Progenitor cell of endocrine pancreas (in vitro differentiated cells): Measurements from ENCODE around the gene GFI1B. TPM values are rescaled to one million over a fixed set of nuclear protein-coding genes. Genes with fewer than 3 reads are reported as not detected.

ENCODE experiments used
- DNase-seq: peaks from one replicate; pipeline ENCODE4 v3.0.0; 2021; ENCODE audit warnings: low spot score; ENCODE audit not compliant: unreplicated experiment
- H3K27ac Mint-ChIP-seq: 2 replicates; pipeline ENCODE4 v1.8.0; 2021; ENCODE audit warnings: mild to moderate bottlenecking, moderate library complexity, mixed read lengths
- H3K27me3 Mint-ChIP-seq: 2 replicates; pipeline ENCODE4 v1.8.0; 2021; ENCODE audit warnings: mixed read lengths
- H3K36me3 Mint-ChIP-seq: 2 replicates; pipeline ENCODE4 v1.8.0; 2022; ENCODE audit warnings: mixed read lengths; ENCODE audit not compliant: insufficient read depth
- H3K4me1 Mint-ChIP-seq: 2 replicates; pipeline ENCODE4 v1.8.0; 2021; ENCODE audit warnings: low read depth, mixed read lengths
- H3K4me3 Mint-ChIP-seq: 2 replicates; pipeline ENCODE4 v1.8.0; 2021; ENCODE audit warnings: low read depth, mild to moderate bottlenecking, moderate library complexity, mixed read lengths
- H3K9me3 Mint-ChIP-seq: 2 replicates; pipeline ENCODE4 v1.8.0; 2021; ENCODE audit warnings: low read depth, mixed read lengths
- CTCF ChIP-seq: fragments of 200-600 bp; sonication (generic); IDR thresholded peaks from one replicate; pipeline ENCODE4 v1.5.0; 2021; ENCODE audit warnings: antibody characterized with exemption, mild to moderate bottlenecking; ENCODE audit not compliant: unreplicated experiment
- total RNA-seq: library from RNA; stranded (reverse); gene quantifications from 2 replicates; pipeline ENCODE4 v1.2.1, GENCODE V29; 2021

Gene GFI1B
- total RNA-seq, 1 donor from 2014 or later: 0.12 TPM

- Mint-ChIP-seq H3K27me3 (peaks cover 24% of the 10 kb centered on the region), H3K36me3 (no peaks in the 10 kb centered on the region), H3K27ac (no peak overlapping the region), H3K4me3 (no peak overlapping the region), H3K4me1 (peaks cover 3% of the 10 kb centered on the region), H3K9me3 (no peaks in the 10 kb centered on the region)
- DNase-seq: no peak
- TF ChIP-seq CTCF: no peak
Observed at GRCh38 chr9:132969783-132970182, 8.7 kb upstream of the GFI1B start.

GRCh38 chr9:132970324-132971062 lies 8.0 kb upstream of the GFI1B start:
- no peak for DNase-seq
- no peak overlapping the region for H3K27ac Mint-ChIP-seq
- H3K4me3 Mint-ChIP-seq: no peak overlapping the region
- no peaks in the 10 kb centered on the region for H3K9me3 Mint-ChIP-seq
- TF ChIP-seq CTCF: no peak
- H3K27me3 Mint-ChIP-seq: peaks cover 31% of the 10 kb centered on the region
- peaks cover 3% of the 10 kb centered on the region for H3K4me1 Mint-ChIP-seq
- no peaks in the 10 kb centered on the region for H3K36me3 Mint-ChIP-seq

- no peak for TF ChIP-seq CTCF
- Mint-ChIP-seq H3K27me3 (peaks cover 39% of the 10 kb centered on the region), H3K4me3 (no peak overlapping the region), H3K4me1 (peaks cover 3% of the 10 kb centered on the region), H3K9me3 (no peaks in the 10 kb centered on the region), H3K27ac (no peak overlapping the region), H3K36me3 (no peaks in the 10 kb centered on the region)
- DNase-seq: no peak
Observed at GRCh38 chr9:132973166-132973565, 5.3 kb upstream of the GFI1B start.

- no peak for DNase-seq
Observed at GRCh38 chr9:132973713-132974112, 4.8 kb upstream of the GFI1B start.

GRCh38 chr9:132975961-132976360 lies 2.5 kb upstream of the GFI1B start:
- H3K27me3 Mint-ChIP-seq: peaks cover 61% of the 10 kb centered on the region
- H3K4me3 Mint-ChIP-seq: no peak overlapping the region
- no peaks in the 10 kb centered on the region for H3K9me3 Mint-ChIP-seq
- no peak for TF ChIP-seq CTCF
- H3K27ac Mint-ChIP-seq: no peak overlapping the region
- H3K36me3 Mint-ChIP-seq: no peaks in the 10 kb centered on the region
- H3K4me1 Mint-ChIP-seq: peaks cover 5% of the 10 kb centered on the region
- no peak for DNase-seq

More at GRCh38 chr9:132973713-132974112, 4.8 kb upstream of the GFI1B start:
- H3K27ac Mint-ChIP-seq: no peak overlapping the region
- no peak for TF ChIP-seq CTCF
- no peaks in the 10 kb centered on the region for H3K9me3 Mint-ChIP-seq
- no peak overlapping the region for H3K4me3 Mint-ChIP-seq
- H3K36me3 Mint-ChIP-seq: no peaks in the 10 kb centered on the region
- peaks cover 44% of the 10 kb centered on the region for H3K27me3 Mint-ChIP-seq
- H3K4me1 Mint-ChIP-seq: peaks cover 7% of the 10 kb centered on the region
